Ascending aorta (tissue), 2 donors: ENCODE measurements around the gene VSTM2L. TPM values are rescaled to one million over a fixed set of nuclear protein-coding genes. Genes with fewer than 3 reads are reported as not detected.

ENCODE experiments used
- DNase-seq, 2 donors: peaks; one replicate each; pipeline ENCODE4 v3.0.0-alpha.2; 2019; ENCODE audit warnings: low spot score in 2 of 2
- H3K27ac ChIP-seq, 2 donors: fragments of 200-600 bp; sonication (generic); one replicate each; pipeline ENCODE4 v1.5.1; 2016 to 2017; ENCODE audit warnings: mild to moderate bottlenecking in 1 of 2
- H3K27me3 ChIP-seq: fragments of 200-600 bp; sonication (generic); one replicate; pipeline ENCODE4 v1.5.1; 2017
- H3K36me3 ChIP-seq, 2 donors: fragments of 200-600 bp; sonication (generic); one replicate each; pipeline ENCODE4 v1.5.1; 2016
- H3K4me1 ChIP-seq, 2 donors: fragments of 200-600 bp; sonication (generic); one replicate each; pipeline ENCODE4 v1.5.1; 2016 to 2017; ENCODE audit warnings: mild to moderate bottlenecking in 1 of 2
- H3K4me3 ChIP-seq, 2 donors: fragments of 200-600 bp; sonication (generic); one replicate each; pipeline ENCODE4 v1.5.1; 2016 to 2017; ENCODE audit warnings: mild to moderate bottlenecking in 1 of 2
- H3K9me3 ChIP-seq, 2 donors: fragments of 200-600 bp; sonication (generic); one replicate each; pipeline ENCODE4 v1.5.1; 2016
- intact Hi-C: fragments of 100-400 bp; cut with DNase I; formaldehyde crosslinking; loops from one replicate; pipeline ENCODE4 v1.15.1; 2023
- total RNA-seq: library from RNA; depleted of rRNA; stranded (reverse); fragments of >200 nt; gene quantifications from one replicate; pipeline ENCODE4 v1.1.0, GENCODE V29; 2016
- TF ChIP-seq, protein P1 (sequence below), 3 experiments: fragments of 200-600 bp in 2 of 3; fragments of 450-650 bp in 1 of 3; sonication (generic) in 2 of 3; IDR thresholded peaks; one replicate each; pipeline ENCODE4 v1.5.1; 2016 to 2019; ENCODE audit warnings: antibody characterized with exemption in 3 of 3, mild to moderate bottlenecking in 1 of 3, moderate library complexity in 1 of 3

Gene VSTM2L
- total RNA-seq, 1 donor from 2014 or later = 1.1 TPM

DNA sequence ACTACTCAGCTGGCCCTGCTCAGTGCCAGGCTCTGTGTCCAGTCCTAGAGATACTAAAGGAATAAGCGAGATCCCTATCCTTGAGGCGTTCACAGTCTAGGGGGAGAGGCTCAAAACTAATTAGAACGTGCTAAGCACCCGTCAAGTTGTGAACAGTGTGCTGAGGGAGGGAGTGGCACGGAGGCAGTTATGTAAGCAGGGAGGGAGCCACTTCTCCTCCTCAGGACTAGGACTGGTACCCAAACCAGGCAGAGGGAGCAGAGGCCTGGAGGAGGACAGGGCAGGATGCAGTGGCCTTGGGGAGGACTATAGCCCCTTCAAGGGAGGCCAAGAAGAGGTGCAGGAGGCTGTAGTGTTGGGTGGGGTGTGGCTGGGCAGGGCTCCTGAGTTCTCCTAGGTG, 39.6 kb upstream of the VSTM2L start:
- Histone ChIP-seq H3K27me3 (no peaks in the 10 kb centered on the region), H3K27ac (no peak overlapping the region), H3K36me3 (peaks cover 22 to 44% of the 10 kb centered on the region in 2 donors), H3K9me3 (no peaks in the 10 kb centered on the region), H3K4me3 (no peak overlapping the region), H3K4me1 (no peaks in the 10 kb centered on the region)
- intact Hi-C loops = no loop called here
- no peak for DNase-seq
- TF ChIP-seq, protein P1, sequence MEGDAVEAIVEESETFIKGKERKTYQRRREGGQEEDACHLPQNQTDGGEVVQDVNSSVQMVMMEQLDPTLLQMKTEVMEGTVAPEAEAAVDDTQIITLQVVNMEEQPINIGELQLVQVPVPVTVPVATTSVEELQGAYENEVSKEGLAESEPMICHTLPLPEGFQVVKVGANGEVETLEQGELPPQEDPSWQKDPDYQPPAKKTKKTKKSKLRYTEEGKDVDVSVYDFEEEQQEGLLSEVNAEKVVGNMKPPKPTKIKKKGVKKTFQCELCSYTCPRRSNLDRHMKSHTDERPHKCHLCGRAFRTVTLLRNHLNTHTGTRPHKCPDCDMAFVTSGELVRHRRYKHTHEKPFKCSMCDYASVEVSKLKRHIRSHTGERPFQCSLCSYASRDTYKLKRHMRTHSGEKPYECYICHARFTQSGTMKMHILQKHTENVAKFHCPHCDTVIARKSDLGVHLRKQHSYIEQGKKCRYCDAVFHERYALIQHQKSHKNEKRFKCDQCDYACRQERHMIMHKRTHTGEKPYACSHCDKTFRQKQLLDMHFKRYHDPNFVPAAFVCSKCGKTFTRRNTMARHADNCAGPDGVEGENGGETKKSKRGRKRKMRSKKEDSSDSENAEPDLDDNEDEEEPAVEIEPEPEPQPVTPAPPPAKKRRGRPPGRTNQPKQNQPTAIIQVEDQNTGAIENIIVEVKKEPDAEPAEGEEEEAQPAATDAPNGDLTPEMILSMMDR (IDR thresholded peaks at IDR 0.05) = no peak

DNA sequence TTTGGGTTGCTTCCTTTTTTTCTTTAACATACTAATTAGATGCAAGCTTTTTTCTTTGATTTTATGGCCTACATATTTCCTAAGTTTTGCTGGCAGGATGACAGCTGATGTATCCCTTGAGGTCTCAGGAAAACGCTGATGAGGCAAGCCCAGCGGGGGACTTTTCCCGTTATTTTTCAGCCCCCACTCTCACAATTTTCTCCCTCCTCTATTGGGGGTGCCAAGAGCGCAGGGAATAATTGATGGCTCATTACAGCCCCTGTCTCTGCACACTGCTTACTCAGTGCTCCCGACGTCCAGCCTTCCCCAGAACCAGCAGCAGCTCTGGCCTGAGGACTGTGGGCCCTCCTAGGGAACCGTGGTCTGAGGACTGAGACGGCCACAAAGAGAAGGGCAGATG, 38.6 kb upstream of the VSTM2L start:
- intact Hi-C loops = no loop called here
- H3K27ac ChIP-seq = no peak overlapping the region
- H3K4me1 ChIP-seq = no peaks in the 10 kb centered on the region
- DNase-seq = no peak
- H3K27me3 ChIP-seq = no peaks in the 10 kb centered on the region
- H3K4me3 ChIP-seq = no peak overlapping the region
- TF ChIP-seq, protein P1 (IDR thresholded peaks at IDR 0.05) = no peak
- H3K36me3 ChIP-seq = peaks cover 30 to 51% of the 10 kb centered on the region in 2 donors
- no peaks in the 10 kb centered on the region for H3K9me3 ChIP-seq

DNA sequence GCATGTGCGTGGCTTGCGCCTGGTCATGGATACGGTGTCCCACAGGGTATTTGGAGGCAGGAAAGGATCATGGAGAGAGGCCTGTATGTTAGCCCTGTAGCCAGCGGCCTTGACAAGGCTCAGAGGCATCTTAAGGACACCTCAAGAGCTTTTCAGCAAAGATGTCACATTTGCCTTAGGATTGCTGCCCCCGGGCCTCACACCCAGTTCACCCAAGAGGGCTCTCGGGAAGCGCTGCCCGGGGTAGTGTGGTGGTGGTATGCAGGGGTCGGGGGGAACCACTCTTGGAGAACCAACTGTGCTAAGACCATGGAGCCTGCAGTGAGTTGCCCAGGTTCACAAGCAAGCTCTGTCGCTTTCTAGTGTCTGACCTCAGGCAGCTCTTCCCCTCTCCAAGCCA, 36.9 kb upstream of the VSTM2L start:
- Histone ChIP-seq H3K4me1 (no peaks in the 10 kb centered on the region), H3K27ac (no peak overlapping the region), H3K36me3 (peaks cover 29 to 53% of the 10 kb centered on the region in 2 donors), H3K4me3 (no peak overlapping the region), H3K9me3 (no peaks in the 10 kb centered on the region), H3K27me3 (no peaks in the 10 kb centered on the region)
- intact Hi-C loops = no loop called here
- DNase-seq = no peak
- TF ChIP-seq, protein P1 (IDR thresholded peaks at IDR 0.05) = no peak

DNA sequence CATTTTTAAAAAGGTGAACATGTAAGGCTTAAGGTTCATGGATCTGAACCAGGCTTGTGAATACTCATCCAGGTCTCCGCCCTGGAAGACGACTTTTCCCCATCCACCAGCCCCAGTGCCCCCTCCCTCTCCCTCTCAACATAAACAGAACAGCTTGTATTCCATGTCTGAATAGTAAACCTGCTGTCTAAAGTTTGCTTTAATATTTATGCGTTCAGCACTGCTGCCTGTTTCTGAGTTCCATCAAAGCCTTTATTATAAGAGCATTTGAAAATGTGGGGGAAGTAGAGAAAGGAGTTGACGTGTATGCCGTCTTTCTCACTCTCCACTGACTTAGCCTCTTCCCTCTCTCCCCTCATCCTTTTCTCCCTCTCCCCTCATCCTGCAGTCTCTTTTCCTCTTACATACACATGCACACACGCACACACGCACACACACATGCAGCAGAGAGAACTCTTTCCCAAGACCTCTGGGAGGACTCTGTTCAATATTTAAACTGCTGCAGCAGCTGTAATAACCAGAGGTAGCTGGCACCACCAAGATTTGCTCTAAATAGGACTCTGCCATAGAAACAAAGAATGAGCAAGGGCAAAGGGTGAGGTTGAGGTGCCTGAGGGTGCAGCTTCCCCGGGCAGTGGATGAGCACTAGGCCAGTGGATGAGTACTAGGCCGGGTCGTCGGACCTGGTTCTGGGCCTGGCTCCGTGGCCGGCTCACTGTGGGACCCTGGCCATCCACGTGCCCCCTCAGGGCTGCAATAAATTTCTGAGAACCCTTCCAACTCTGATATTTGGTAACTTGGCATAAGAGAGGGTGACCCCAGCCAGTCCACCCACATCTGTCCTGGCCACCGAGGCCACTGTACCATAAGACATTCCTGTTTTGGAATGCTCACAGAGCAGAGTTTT, 35.4 kb upstream of the VSTM2L start:
- H3K36me3 ChIP-seq = peaks cover 31 to 49% of the 10 kb centered on the region in 2 donors
- H3K27ac ChIP-seq = no peak overlapping the region
- no peaks in the 10 kb centered on the region for H3K27me3 ChIP-seq
- TF ChIP-seq, protein P1 (IDR thresholded peaks at IDR 0.05) = no peak
- no peaks in the 10 kb centered on the region for H3K9me3 ChIP-seq
- DNase-seq = no peak
- intact Hi-C loops = no loop called here
- H3K4me1 ChIP-seq = no peaks in the 10 kb centered on the region
- no peak overlapping the region for H3K4me3 ChIP-seq

DNA sequence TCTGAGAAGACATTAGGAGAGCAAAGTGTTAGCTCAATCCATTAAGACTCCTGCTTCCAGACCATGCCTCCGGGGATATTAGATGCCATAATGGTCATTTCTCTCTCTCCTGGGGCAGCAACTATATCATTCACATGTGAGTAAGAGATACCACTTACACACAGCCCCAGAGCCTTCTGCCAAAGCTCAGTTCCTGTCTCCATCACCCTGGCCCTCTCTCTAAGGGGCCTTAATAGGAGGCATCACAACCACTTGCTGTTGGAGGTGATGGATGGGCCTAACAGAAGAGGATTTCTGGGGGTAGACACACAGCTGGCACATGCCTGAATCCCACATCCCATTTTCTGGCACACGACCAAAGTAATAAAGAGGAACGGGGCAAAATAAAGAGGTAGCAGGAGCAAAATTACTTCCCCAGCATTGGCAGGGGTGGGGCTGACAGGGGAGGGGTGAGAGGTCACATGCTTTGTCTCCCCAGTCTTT, 34.0 kb upstream of the VSTM2L start:
- Histone ChIP-seq H3K36me3 (peaks cover 35 to 52% of the 10 kb centered on the region in 2 donors), H3K27me3 (no peaks in the 10 kb centered on the region), H3K4me3 (no peak overlapping the region), H3K4me1 (no peaks in the 10 kb centered on the region), H3K27ac (no peak overlapping the region), H3K9me3 (no peaks in the 10 kb centered on the region)
- DNase-seq = no peak
- TF ChIP-seq, protein P1 (IDR thresholded peaks at IDR 0.05) = no peak
- intact Hi-C loops = no loop called here
